GM10248 (cell line): ENCODE results near the gene HES5.
"Not testable (repeated sequence)": the region's sequence is repeated elsewhere in the genome, so short reads cannot be mapped to it uniquely, and the experiment has no call there.

ENCODE experiments used
- CTCF ChIA-PET: fragments of 300-600 bp; sonication (Branson Sonifier 250); formaldehyde crosslinking; extraction: SDS; loops from one replicate; lab custom pipeline; 2021; ENCODE audit warnings: antibody characterized with exemption; lab: Yijun Ruan, JAX
- POLR2A ChIA-PET: fragments of 350-650 bp; sonication (Branson Sonifier 250); formaldehyde crosslinking; extraction: SDS; loops from one replicate; lab custom pipeline; 2020; ENCODE audit warnings: antibody characterized with exemption; lab: Yijun Ruan, JAX
- DNase-seq: peaks from one replicate; pipeline ENCODE4 v3.0.0; 2012; ENCODE audit errors: extremely low spot score
- TF ChIP-seq, protein P1 (sequence below): IDR thresholded peaks from 2 replicates; pipeline ENCODE4 v1.5.1; 2012; ENCODE audit warnings: mild to moderate bottlenecking, low read depth; ENCODE audit errors: extremely low read depth, missing control alignments, control extremely low read depth

Gene HES5

DNA sequence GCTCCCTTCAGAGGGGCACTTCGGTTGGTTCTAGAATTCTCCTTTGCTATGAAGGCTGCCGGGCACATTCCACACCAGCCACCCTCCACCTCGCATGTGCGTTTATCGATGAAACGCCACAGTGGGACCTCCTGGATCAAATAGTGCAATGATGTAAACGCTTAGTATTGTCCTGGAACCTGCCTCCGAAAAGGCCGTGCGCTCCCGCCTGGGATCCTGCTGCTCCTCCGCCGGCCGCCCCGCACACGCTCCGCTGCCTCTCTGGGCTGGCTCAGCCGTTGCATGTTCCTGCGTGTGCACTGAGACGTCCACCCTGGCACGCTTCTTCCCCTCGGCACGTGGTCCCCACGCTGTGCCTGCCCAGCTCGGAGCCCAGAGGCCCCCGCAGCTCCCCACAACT is 22.1 kb upstream of the HES5 start:
- CTCF ChIA-PET = no interaction called here
- TF ChIP-seq, protein P1, sequence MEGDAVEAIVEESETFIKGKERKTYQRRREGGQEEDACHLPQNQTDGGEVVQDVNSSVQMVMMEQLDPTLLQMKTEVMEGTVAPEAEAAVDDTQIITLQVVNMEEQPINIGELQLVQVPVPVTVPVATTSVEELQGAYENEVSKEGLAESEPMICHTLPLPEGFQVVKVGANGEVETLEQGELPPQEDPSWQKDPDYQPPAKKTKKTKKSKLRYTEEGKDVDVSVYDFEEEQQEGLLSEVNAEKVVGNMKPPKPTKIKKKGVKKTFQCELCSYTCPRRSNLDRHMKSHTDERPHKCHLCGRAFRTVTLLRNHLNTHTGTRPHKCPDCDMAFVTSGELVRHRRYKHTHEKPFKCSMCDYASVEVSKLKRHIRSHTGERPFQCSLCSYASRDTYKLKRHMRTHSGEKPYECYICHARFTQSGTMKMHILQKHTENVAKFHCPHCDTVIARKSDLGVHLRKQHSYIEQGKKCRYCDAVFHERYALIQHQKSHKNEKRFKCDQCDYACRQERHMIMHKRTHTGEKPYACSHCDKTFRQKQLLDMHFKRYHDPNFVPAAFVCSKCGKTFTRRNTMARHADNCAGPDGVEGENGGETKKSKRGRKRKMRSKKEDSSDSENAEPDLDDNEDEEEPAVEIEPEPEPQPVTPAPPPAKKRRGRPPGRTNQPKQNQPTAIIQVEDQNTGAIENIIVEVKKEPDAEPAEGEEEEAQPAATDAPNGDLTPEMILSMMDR = no peak
- POLR2A ChIA-PET = no interaction called here
- no peak for DNase-seq

DNA sequence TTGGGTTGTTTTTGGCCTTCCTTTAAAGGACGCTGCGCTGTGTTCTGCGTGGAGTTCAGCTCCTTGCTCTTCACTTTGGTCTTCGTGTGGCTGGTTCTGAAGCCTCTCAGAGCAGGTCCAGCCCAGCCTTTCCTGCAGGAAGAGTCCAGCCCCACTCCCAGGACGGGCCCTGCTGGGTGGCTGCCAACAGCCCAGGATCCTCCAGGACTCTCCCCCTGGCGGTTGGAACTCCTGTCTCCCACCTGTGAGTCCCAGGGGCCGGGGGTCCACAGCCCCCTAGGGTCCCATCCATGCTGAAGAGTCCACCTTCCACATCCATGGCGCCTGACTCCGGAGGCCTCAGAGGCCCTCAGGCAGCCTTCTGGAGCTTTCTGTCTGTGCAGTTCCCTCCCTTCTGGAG is 21.5 kb upstream of the HES5 start:
- POLR2A ChIA-PET, DNase-seq, CTCF ChIA-PET: not testable (repeated sequence)

DNA sequence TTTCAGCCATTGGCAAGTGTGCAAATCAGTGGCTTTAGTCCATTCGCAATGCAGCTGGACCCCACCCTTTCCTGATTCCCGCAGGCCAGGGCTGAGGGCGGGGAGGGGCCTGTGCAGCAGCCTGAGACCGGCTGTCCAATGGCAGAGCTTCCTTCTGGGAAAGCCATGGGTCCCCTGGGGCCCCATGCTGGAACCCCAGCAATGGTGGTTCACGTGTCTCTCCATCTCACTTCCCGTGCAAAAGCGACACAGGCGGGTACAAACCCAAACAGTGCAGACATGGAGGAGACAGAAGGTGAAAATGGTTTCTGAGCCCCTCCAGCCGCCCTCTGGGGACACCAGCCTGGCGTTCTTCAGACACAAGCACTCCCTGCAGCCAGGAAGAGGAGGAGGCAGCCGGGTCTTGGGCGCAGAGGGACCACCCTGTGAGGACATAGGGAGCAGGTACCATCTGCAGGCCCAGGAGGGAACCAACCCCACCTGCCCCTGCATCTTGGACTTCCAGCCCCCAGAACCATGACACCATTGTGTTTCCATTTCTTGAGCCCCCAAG is 20.3 kb upstream of the HES5 start:
- DNase-seq = not testable (repeated sequence)
- POLR2A ChIA-PET = interaction anchor here (1.4 to 2.0 kb wide), 2 partner anchors 8 to 27 kb away, joined by 4 to 6 read pairs; no protein-coding TSS in a partner anchor
- CTCF ChIA-PET = interaction anchor here (2.5 kb wide), 1 partner anchor 355 kb away, joined by 10 read pairs; the partner anchor contains the start of gene FAAP20

DNA sequence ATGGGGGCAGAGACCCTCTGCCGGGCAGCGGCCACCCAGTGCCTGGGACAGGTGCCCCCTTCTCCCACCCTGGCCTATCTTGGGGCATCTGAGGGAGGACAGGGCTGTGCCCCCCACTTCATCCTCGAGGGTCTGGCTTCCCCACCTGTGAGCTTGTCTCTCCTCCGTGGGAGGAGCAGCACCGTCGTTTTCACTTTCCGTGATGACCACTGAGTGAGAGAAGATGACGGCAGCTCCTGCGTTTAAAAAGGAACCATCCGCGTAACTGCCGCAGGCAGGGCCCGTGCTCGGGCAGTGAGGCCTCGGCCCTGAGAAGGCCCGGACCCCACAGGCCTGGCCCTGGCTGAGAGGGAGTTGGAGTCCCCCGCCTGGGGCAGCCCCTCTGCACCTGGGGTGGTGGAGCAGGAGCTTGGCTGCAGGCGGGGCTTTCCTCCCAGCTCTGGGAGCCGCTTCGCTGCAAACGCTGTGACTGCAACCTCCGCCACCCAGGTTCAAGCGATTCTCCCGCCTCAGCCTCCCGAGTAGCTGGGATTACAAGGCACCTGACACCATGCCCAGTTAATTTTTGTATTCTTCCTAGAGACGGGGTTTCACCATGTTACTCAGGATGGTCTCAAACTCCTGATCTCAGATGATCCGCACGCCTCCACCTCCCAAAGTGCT is 19.4 kb upstream of the HES5 start:
- DNase-seq = not testable (repeated sequence)
- ChIA-PET POLR2A (interaction anchor here (1.4 to 2.0 kb wide), 2 partner anchors 9 to 28 kb away, joined by 4 to 6 read pairs; no protein-coding TSS in a partner anchor), CTCF (interaction anchor here (0.7 to 2.5 kb wide), 2 partner anchors 12 to 354 kb away, joined by 3 to 10 read pairs; partner anchors contain the start of gene FAAP20)

DNA sequence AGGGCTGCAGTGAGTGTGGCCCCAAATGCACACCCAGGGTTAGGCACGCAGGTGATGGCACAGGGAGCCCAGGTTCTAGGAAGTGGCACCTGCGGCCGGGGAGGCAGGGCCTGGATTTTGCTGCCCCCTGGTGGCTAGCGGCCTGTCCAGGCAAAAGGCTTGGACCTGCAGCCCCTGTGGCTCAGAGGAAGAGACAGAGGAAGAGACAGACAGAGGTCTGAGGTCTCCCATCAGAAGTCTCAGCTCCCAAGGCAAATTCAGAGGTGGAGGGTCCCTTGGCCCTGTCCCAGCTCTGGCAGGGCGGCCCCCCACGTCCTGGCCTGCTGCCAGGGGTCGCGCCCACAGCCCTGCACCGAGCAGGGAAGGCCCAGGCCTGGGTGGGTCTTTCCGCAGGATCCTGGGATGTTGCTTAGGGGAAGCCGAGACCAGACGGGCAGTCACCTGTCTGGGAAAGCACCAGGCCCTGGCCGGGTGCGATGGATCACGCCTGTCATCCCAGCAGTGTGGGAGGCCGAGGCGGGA is 18.1 kb upstream of the HES5 start:
- peak; percentile 71 for DNase-seq
- ChIA-PET POLR2A (interaction anchor here (0.6 to 3.4 kb wide), 9 partner anchors 8 to 1441 kb away, joined by 3 to 12 read pairs (median 4); partner anchors contain the start of genes PANK4, PRXL2B and TNFRSF14), CTCF (interaction anchor here (0.8 to 2.5 kb wide), 21 partner anchors 8 to 353 kb away, joined by 3 to 27 read pairs (median 6); partner anchors contain the start of genes FAAP20, HES5, PANK4 and PEX10)
- TF ChIP-seq, protein P1 = peak; percentile 92

DNA sequence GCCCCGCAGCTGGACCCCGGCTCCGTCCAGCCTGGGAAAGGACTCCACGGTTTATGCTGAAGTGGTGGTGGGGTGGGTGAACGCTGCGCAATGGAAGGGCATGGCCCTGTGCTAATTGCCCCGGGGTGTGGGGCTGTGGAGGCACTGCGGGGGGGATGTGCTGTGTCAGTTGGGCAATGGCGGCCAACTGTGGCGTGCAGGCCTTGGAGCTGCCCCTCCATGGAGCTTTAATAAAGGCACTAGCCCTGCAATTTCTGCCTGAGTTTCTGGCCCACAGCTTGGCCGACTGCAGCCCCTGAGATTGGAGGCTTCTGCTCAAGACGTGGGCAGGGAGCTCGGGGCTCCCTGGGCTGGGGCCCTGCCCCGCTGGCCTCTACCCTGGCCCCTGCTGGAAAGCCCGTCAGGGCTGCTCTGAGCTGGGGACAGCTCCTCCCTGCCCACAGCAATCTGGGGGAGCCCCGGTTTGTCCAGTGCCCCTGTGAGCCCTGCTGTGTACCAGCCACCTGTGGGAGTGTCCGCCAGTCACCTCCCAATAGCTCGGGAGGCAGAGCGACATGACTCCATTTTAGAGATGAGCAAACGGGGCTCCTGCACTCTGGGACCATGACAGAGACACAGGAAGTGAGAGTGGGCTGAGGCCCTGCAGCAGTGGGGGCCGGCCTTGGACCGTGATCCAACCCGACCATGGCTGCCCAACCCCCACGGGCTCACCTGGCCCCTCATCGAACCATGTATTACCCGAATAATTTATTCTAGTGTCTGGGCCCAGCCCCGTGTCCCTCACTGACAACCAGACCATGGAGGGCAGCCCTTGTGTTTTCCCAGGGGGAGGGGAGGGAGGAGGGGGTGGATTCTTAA is 17.4 kb upstream of the HES5 start:
- POLR2A ChIA-PET = interaction anchor here (0.5 to 3.4 kb wide), 8 partner anchors 9 to 348 kb away, joined by 3 to 12 read pairs (median 6); partner anchors contain the start of genes PANK4, PRXL2B and TNFRSF14
- TF ChIP-seq, protein P1 = no peak
- CTCF ChIA-PET = interaction anchor here (0.7 to 2.5 kb wide), 21 partner anchors 9 to 352 kb away, joined by 3 to 27 read pairs (median 5); partner anchors contain the start of genes FAAP20, HES5, PANK4 and PEX10
- peak; percentile 68 for DNase-seq

DNA sequence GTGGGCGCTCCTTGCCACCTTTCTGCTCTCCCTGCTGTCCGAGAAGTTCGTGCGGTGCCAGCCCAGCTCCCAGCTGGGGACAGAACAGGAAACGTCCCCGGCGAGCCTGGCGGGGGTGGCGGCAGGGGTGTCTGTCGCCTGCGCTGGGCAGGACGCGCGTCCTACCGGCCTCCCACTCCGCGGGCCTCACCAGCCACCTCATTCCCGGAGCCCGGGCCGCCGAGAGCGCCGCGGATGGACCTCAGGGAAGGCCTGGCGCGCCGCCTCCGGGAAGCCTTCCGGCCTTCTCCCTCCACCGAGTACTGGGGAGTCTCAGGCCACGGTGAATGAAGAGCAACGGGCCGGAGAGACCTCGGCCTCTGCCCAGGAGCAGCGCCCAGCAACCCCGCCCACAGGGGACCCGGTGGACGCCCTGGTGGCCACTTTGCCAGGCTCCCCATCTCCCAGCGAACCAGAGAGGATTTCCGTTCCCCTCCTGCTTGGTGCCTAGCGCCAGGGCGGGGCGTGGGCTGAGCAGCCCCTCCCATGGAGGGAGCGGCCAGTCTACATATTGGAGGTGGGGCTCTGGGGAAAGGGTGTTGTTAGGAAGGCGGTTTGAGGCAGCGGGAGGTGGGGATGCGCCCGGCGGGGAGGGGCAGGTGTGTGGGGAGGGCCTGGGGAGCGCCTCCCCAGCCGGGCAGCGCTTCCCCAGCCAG is 16.6 kb upstream of the HES5 start:
- CTCF ChIA-PET = interaction anchor here (0.7 to 2.5 kb wide), 21 partner anchors 8 to 352 kb away, joined by 3 to 27 read pairs (median 4); partner anchors contain the start of genes FAAP20, HES5, PANK4 and PEX10
- POLR2A ChIA-PET = interaction anchor here (0.5 to 3.4 kb wide), 11 partner anchors 9 to 347 kb away, joined by 3 to 12 read pairs (median 6); partner anchors contain the start of genes PANK4, PRXL2B and TNFRSF14
- TF ChIP-seq, protein P1 = no peak
- DNase-seq = peak; percentile 86
